GM21447 (cell line): ENCODE measurements around the gene TMED10.
A peak's percentile ranks its signal among the peaks of the same experiment; 100 is the strongest.
"Not testable (repeated sequence)": the region's sequence is repeated elsewhere in the genome, so short reads cannot be mapped to it uniquely, and the experiment has no call there.

Experiments used
- ATAC-seq: cut with Tn5 transposase; IDR thresholded peaks from one replicate; pipeline ENCODE4 v1.9.1; 2021; ENCODE audit not compliant: unreplicated experiment

Gene TMED10

DNA sequence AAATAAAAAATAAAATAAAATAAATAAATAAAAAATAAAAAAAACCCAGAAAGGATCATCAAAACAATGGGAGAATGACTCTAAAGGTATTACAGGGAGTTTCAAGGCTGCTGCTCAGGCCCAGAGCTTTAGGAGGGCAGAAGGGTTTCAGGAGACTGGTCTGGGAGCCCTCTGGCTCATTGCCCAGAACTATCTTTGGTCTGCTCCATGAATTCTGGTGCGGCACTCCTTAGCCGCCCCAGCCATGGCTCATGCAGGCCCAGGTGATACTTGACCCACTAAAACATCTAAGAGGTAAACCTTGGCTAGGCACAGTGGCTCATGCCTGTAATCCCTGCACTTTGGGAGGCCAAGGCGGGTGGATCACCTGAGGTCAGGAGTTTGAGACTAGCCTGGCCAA is 14.7 kb upstream of the TMED10 start:
- no peak for ATAC-seq

- ATAC-seq, result no peak
Measured at GRCh38 chr14:75190023-75190422, 13.6 kb upstream of the TMED10 start.

DNA sequence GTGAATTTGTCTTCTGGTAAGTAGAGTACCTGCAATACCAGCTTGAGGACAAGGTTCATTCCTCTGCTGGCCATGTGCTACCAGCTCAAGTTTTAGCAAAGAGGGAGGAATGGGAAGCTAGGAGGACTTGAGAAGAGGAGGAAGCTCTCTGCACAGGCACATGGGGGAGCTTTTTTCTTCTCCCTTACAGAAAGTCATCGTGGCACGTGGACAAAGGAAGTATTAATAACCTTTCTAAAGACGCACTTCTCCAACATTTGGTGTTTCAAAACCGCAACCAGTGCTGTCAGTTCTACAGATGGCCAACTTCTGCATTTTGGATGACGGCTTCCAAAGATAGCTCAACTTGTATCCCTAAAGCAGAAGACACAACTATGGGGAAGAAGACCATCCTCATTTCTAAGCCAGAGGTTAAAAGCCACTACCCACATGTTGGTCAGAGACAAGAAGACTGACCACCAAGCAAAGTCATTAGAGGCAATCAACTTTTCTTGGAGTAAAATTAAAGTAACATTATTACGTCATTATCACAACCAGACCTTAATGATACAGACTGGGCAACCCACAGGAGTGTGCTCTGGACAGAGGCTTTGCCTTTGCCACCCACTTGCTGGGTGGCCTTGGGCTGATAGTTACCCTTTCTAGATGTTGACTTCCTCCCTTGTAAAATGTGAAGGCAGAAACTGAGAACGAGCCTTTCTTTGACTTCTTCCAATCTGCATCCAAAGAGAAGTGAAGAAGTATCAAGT is 12.3 kb upstream of the TMED10 start:
- no peak for ATAC-seq

GRCh38 chr14:75188086-75188485 is 11.7 kb upstream of the TMED10 start:
- ATAC-seq, result no peak

- ATAC-seq, result no peak
Measured at GRCh38 chr14:75186953-75187352, 10.5 kb upstream of the TMED10 start.

DNA sequence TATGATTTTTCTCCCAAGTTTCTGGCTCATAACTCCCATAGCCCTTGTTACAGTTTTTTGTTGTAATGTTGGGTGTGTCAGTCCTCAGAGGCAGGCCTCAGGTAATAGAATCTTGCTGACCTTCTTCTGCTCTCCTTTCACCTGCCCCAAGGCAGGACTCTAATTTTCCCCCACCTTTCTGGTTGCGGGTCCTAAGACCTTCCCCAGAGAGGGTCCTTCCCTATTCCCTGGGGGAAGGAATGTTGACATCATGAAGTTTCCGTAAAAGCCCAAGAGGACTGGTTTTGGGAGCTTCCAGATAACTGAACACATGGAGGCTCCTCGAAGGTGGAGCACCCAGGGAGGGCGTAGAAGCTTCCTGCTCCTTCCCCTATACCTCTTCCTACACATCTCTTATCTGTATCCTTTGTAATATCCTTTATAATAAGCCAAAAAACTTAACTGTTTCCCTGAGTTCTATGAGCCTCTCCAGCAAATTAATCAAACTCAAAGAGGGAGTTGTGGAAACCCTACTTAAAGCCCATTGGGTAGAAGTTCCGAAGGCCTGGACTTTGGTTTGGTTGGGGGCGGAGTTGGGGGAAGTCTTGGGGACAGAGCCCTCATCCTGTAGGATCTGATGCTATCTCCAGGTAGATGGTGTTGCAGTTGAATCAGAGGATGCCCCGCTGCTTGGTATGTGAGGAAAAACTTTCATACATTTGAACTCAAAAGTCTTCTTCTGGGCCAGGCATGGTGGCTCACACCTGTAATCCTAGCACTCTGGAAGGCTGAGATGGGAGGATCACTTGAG is 9.0 kb upstream of the TMED10 start:
- no peak for ATAC-seq

DNA sequence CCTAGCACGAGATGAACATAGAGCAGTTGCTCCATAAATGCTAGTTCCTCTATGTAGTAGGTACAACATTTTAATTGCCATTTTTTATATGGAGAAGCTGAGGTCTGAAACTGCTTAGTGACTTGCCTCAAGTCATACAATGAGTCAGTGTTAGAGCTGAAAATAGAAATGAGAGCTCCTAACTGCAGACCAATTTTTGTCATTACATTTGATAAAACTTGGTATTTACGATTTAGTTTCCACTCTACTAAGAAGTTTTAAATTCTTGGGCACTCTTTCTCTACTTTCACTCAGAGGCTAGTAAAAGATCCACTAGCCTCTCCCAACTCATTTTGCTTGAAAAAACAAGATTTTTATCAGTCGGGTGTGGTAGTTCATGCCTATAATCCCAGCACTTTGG is 8.1 kb upstream of the TMED10 start:
- no peak for ATAC-seq

GRCh38 chr14:75184039-75184438 is 7.6 kb upstream of the TMED10 start:
- no peak for ATAC-seq

- ATAC-seq, result no peak
Measured at GRCh38 chr14:75183225-75183624, 6.8 kb upstream of the TMED10 start.

DNA sequence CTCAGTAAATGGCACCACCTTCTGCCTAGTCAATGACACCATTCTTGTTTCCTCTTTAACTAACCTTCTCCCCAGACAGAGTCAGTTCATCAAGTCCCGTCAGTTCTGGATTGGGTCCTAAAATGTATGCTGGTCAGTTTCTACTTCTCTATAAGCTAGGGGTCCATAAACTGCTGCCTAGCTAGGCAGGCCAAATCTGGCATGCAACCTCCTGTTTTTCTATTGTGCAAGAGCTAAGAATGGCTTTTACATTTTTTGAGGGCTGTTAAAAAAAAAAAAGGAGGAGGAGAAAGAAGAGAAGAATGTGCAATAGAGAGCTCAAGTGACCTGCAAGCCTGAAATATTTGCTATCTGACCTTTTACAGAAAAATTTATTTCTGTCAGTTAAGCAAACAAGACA is 6.4 kb upstream of the TMED10 start:
- ATAC-seq, result no peak

DNA sequence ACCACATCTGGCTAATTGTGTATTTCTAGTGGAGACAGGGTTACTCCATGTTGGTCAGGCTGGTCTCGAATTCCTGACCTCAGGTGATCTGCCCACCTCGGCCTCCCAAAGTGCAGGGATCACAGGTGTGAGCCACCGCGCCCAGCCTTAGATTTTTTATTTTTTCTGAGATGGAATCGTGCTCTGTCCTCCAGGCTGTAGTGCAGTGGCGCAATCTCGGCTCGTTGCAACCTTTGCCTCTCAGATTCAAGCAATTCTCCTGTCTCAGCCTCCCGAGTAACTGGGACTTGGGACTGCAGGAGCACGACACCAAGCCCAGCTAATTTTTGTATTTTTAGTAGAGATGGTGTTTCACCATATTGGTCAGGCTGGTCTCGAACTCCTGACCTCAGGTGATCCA is 5.8 kb upstream of the TMED10 start:
- ATAC-seq, result not testable (repeated sequence)

DNA sequence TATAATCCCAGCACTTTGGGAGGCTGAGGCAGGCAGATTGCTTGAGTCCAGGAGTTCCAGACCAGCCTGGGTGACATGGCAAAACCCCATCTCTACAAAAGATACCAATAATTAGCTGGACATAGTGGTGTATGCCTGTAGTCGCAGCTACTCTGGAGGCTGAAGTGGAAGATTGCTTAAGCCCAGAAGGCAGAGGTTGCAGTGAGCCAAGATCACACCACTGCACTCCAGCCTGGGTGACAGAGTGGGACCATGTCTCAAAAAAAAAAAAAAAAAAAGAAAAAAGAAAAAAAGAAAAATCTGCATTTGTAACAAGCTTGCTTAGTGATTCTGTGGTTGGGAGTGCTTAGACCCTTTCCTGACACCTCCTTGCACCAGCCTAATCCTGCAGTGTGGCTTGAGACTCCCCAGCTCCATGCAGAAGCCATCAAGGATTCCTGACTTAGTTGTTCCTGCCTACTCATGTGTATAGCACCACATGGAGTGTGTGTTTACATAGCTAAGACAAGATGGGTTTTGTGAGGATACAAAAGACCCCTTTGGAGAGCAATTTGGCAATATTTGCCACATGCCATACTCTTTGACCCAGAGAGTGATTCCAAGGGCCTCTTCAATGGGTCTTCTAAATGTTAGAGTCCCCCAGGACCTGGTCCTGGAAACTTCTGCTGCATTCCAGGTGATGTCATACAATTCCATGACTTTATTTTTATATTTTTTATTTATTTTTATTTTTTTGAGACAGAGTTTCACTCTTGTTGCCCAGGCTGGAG is 5.1 kb upstream of the TMED10 start:
- no peak for ATAC-seq

DNA sequence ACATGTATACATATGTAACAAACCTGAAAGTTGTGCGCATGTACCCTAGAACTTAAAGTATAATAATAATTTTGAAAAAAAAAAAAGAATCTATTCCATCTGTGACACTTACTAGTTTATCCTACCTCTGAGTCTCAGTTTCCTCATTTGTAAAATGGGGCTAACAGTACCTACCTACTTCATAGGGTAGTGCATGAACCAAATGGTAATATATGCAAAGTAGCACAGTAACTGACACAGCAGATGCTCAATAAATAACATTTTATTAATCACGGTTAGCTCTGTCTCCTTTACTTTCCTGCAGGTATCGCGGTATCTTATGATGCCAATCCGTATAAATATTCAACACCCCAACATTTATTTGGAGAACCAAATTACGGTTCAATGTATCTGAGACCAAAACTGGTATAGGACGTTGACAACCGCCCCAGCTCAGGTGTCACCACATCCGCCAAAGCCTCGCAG is 703 bp downstream of the TMED10 start:
- peak; percentile 11 for ATAC-seq

GRCh38 chr14:75174066-75174465 is 2.3 kb downstream of the TMED10 start:
- ATAC-seq, result no peak

DNA sequence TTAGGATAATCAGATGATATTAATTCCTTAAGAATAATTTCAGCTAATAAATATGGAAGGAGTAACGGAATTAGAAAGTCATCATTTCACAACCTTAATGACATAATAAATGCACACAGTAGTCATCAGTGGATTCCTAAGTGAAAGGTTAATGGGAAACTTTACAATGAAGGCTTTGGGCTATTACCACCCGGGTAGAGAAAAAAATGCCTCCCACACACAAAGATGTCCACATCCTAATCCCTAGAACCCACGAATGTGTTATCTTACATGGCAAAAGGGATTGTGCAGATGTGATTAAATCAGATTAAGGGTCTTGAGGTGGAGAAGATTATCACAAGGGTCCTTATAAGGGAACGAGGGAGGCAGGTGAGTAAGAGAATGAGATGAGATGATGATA is 5.6 kb downstream of the TMED10 start:
- no peak for ATAC-seq

GRCh38 chr14:75168586-75169335 is 7.7 kb downstream of the TMED10 start:
- no peak for ATAC-seq

DNA sequence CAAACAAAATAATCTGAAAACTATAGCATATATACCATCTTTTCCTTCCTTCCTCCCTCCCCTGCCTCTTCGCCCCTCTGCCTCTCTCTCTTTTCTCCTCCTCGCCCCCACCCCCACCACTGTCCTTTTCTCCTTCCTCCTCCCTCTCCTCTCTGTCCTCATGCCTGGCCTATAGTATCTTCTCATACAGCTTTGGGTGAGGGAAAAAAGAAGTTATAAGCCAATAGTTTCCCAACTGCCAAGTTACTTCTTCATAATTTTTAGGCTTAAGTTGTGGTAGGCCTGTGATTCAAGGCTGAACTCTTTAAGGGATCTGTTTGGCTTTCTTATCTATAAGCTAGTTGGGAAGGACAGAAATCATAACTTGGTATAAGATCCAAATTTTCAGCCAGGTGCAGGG is 9.1 kb downstream of the TMED10 start:
- ATAC-seq, result no peak

- ATAC-seq, result no peak
Measured at GRCh38 chr14:75165586-75166391, 10.6 kb downstream of the TMED10 start.

GRCh38 chr14:75164809-75165208 is 11.6 kb downstream of the TMED10 start:
- no peak for ATAC-seq

DNA sequence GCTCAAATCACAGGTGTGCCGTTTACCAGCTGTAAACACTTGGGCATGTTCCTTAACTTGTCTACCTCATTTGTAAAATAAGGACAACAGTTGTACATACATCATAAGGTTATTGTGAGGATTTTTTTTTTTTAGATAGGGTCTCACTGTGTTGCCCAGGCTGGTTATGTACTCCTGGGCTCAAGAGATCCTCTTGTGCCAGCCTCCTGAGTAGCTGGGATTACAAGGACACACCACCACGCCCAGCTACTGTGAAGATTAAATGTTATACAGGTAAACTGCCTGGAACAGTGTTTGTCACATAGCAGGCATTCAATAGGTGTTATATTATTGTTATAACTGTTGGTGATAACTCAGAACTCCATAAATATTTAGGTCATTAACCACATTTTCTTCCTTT is 12.7 kb downstream of the TMED10 start:
- ATAC-seq, result no peak
